NCI-H345 treated with DMSO at 0.1 percent for 48 hours (cell line): Measurements from ENCODE around the gene KASH5.
"Not testable (repeated sequence)": the region's sequence is repeated elsewhere in the genome, so short reads cannot be mapped to it uniquely, and the experiment has no call there.

Source experiments
- DNase-seq: peaks from one replicate; lab custom pipeline; 2025; ENCODE audit not compliant: unreplicated experiment; lab: John Stamatoyannopoulos, UW

KASH5 gene

GRCh38 chr19:49434907-49435583 lies 47.0 kb downstream of the KASH5 start:
- DNase-seq: no peak

GRCh38 chr19:49435670-49436069 lies 47.6 kb downstream of the KASH5 start:
- DNase-seq: no peak

- no peak for DNase-seq
Measured at GRCh38 chr19:49436381-49437017, 48.5 kb downstream of the KASH5 start.

- no peak for DNase-seq
Measured at GRCh38 chr19:49437231-49437630, 49.2 kb downstream of the KASH5 start.

GRCh38 chr19:49438261-49438660 lies 50.2 kb downstream of the KASH5 start:
- DNase-seq: no peak

GRCh38 chr19:49439836-49440235 lies 51.8 kb downstream of the KASH5 start:
- no peak for DNase-seq

GRCh38 chr19:49440439-49441209 lies 52.6 kb downstream of the KASH5 start:
- no peak for DNase-seq

- DNase-seq: peak; percentile 35
Measured at GRCh38 chr19:49441210-49441959, 53.3 kb downstream of the KASH5 start, which contains the start of gene SLC17A7. TSS of gene SLC17A7 (minus strand) at chr19:49441527. CDS start at chr19:49441379, 148 bp downstream.

- no peak for DNase-seq
Measured at GRCh38 chr19:49441960-49442350, 53.9 kb downstream of the KASH5 start.

GRCh38 chr19:49442354-49442753 lies 54.3 kb downstream of the KASH5 start:
- peak; percentile 45 for DNase-seq

GRCh38 chr19:49442771-49443365 lies 54.8 kb downstream of the KASH5 start:
- peak; percentile 73 for DNase-seq

GRCh38 chr19:49443366-49444099 lies 55.5 kb downstream of the KASH5 start:
- DNase-seq: peak; percentile 81

- DNase-seq: not testable (repeated sequence)
Measured at GRCh38 chr19:49444100-49444700, 56.2 kb downstream of the KASH5 start.

- no peak for DNase-seq
Measured at GRCh38 chr19:49445997-49446396, 57.9 kb downstream of the KASH5 start.

GRCh38 chr19:49447485-49448431 lies 59.7 kb downstream of the KASH5 start:
- DNase-seq: no peak

GRCh38 chr19:49448432-49448786 lies 60.4 kb downstream of the KASH5 start:
- DNase-seq: no peak

- no peak for DNase-seq
Measured at GRCh38 chr19:49450405-49450804, 62.4 kb downstream of the KASH5 start.

GRCh38 chr19:49451430-49452181 lies 63.6 kb downstream of the KASH5 start, which contains the start of gene PIH1D1:
TSS of gene PIH1D1 (minus strand) at chr19:49451814. CDS start at chr19:49451574, 240 bp downstream.
- DNase-seq: peak; percentile 86
